GM11168 (cell line): Measurements from ENCODE around the gene PCBP1.
"Not testable (repeated sequence)": the region's sequence is repeated elsewhere in the genome, so short reads cannot be mapped to it uniquely, and the experiment has no call there.

Experiments
- in situ Hi-C: fragments of 300-500 bp; cut with MboI; formaldehyde crosslinking; loops from one replicate; pipeline ENCODE4 v1.12.0; 2022; ENCODE audit warnings: low sequenced_read_pairs; ENCODE audit not compliant: unreplicated experiment

PCBP1 gene

DNA sequence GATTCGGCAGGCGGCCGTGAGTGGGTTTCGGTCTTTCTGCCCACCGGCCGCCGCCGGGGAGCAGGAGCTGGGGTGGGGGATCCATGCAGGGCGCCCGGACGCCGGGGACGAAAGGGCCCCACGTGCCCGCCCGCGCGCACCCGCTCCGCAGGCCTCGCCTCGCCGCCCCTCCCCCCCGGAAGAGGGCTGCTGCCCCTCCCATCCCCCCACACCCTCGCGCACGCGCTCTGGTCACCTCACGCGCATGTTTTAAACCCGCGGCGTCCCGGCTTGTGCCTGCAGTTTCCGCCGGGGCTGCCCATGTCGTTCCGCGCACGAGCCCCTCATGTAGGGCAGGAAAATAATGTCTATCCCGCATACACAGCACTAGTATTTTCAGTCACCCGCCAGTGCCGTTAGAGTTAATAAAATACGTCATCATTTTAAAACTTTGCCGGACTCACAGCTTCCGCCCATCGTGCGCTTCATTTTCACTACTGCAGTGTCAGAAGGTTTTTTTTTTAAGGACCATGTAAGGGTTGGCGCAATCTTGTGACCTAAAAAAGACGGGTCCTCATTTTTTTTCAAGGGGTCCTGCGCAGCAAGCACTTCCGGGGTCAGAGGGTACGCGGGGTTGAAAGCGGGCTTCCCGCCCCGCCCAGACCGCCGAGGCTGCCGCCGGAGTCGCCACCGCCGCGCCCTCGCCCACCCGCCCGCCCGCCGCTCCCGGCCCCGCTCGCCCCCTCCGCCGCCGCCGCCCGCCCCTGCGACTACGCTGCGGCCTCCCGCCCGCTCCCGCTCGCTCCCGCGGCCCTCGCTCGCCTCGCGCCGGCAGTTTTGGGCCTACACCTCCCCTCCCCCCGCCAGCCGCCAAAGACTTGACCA, at the start of gene PCBP1:
PCBP1 (plus strand) TSS at position 640 of the 864 bp plus-strand sequence. CDS start 267 bp downstream, outside the sequence.
- in situ Hi-C loops: no loop called here

DNA sequence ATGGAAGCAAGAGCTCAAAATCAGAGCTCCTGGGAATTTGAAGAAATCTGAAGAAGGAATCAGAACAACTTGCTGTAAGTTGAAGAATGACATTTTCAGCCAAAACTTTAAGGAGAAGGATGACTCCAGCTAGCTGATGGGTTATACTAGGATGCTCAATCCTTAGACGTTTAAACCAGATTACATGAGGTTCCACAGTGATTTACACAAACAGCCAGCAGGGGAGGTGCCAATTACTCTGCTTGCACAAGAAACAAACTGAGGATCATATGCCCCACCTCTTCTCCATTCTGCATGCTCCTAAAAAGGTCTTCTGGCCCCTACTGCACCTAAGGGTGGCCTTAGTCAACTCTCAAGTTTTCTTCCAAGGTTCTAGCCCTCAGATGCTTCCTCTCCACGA, 47.9 kb upstream of the PCBP1 start:
- in situ Hi-C loops: no loop called here

DNA sequence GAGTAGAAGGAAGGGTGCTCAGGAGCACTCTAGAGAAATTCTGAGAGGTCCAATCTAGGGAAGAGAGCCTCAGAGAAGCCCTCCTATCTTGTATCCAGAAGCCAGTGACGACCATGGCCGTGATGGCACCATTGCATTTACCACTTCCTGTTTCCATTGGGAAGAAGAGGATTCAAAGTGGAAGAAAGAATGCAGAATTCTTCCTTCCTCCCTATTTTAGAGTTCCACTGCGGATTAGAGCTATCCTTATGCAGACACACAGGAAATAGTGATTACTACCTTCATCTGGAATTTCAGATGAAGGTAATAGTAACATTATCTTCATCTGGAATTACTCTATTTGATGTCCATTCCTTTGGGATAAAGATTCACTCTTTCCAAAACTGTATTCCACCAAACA, 45.6 kb upstream of the PCBP1 start:
- in situ Hi-C loops: no loop called here

DNA sequence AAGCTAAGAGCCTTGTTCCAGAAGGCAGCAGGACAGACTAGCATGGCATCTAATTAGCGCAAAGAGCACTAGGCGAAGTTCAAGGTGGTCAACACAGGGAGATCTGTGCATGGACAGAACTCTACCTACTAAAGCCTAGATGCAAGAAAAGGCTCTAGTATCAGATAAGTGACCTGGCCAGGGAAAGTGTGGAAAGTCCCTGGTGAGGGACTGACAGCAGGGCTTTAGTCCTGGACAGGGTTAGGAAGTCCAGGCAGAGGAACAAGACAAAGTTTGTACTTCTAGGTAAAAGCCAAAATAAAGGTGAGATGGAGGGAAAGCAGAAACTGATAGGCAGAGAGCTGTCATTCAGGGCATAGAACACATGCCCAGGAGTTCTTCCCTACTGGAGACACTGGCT, 45.0 kb upstream of the PCBP1 start:
- in situ Hi-C loops: no loop called here

DNA sequence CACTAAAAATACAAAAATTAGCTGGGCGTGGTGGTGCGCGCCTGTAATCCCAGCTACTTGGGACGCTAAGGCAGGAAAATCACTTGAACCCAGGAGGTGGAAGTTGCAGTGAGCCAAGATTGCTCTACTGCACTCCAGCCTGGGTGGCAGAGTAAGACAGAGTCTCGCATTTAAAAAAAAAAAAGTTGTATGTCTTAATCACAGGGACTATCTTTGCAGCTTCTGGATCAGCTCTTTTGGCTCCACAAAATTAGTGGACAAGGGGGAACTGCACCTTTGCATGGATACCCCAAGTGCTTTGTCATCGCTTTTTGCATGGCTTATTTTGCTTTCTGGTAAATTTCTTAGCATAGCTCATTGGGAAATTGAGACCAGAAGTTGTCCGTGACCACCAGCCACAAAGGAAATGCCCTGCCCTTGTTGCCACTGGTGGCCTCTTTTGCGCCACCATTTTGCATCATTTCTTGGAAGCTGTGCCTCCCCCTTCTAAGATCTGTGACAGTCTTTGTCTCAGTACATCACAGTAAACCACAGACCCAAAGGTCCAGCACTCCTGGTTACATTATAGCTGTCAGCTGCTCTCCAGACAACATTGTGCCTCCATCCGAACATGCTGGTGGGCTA, 43.9 kb upstream of the PCBP1 start:
- in situ Hi-C loops: no loop called here

DNA sequence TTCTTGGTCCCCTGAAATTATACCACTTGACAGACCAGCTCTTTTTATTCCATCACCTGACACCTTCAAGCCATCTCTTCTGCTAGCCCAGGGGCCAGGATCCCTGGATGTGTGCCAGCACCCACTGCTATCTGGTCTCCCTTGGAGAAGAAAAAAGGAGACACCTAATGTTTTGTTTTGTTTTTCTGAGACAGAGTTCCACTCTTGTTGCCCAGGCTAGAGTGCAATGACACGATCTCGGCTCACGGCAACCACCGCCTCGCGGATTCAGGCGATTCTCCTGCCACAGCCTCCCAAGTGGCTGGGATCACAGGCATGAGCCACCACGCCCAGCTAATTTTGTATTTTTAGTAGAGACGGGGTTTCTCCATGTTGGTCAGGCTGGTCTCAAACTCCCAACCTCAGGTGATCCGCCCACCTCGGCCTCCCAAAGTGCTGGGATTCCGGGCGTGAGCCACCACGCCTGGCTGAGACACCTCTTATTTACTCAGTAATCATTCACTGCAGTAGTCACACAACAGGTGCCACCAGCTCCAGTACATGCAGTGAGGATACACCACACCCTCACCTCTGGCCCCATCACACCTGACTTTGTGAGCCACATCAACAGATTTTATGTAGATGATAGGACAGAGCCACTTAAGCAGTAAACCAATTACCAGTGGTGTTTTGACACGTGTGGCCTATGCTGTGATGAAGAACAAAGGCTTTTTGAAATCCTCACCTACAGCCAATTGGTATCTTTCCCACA, 42.8 kb upstream of the PCBP1 start:
- in situ Hi-C loops: no loop called here

DNA sequence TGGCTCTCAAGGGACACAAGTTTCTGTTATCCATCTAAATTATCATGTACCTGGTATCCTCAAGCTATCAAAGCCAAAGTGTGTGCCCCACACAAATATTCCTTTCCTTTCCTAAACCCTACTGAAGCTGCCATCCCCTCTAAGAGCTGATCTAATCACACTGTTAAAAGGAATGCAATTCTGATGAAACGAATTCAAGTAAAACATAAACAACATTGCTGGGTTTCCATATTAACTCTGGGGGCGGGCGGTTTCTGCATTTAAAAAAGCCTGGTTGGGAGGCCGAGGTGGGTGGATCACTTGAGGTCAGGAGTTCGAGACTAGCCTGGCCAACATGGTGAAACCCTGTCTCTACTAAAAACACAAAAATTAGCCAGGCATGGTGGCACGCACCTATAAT, 41.9 kb upstream of the PCBP1 start:
- in situ Hi-C loops: no loop called here

DNA sequence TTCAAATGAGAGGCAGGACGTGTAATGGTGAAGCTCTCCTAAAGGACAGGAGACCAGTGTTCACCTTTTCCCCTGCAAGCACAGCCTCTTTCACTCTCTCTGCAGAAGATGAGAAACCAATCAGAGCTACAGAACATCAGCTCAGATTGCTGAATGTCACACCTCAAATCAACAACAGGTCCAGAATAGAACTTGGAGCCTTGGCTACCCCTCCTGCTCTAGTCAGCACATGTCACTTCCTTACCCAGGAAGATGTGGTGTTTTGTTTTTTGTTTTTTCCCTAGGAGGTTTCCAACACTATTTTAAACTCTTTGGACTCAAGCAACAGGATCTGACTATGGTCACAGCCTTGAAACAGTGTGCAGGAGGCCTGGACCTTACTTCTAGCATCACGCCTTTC, 41.3 kb upstream of the PCBP1 start:
- in situ Hi-C loops: no loop called here

DNA sequence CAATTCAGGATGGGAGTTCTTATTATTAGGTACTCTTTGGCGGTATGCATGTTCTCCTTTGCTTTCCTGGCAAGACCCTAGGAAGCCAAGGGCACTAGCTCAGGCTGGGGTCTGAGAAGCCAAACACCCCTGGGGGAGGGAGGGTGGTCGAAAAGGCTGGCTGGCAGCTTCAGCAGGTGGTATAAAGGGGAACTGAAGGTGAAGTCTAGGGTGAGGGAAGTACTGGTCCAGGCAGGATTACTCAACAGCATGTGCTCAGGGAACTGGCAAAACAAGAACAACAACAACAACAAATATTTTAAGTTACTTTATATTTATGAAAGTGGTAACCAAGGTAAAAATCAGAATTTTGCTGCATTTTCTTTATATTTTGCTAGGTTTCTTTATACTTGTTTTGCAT, 40.7 kb upstream of the PCBP1 start:
- in situ Hi-C loops: no loop called here

DNA sequence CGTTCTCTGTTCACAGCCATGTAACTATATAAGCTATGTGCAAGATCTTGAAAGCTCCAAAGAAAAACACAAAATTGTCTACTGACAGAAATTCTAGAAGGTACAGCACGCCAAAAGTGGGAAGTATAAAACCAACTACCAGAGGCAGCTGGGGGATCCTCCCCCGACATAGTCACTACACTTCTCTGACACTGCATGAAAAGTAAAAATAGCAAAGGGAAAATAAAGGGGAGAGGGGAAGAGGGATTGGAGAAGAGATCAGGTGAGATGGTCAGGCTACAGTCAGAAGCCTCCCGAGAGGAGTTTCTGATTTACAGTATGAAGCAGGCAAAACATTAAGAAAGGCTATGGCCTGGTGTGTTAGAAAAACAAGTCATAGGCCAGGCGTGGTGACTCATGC, 39.8 kb upstream of the PCBP1 start:
- in situ Hi-C loops: no loop called here

DNA sequence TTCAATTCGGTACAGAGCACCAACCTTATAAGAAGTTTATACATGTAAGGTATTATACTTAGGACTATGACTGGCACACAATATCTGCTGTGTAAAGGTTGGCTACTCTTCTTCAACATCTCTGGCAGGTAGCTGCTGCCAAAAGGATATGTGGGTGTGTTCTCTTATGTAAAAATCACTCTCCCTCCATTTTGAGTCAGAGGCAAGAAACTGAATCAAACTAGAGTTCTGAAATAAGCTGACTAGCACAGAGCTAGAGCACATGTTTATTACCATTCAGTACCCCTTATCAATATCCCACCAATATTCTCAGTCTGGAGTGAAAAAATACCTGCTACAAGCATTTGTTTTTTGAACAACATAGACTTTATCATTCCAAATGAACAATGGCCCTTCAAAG, 38.0 kb upstream of the PCBP1 start:
- in situ Hi-C loops: no loop called here

DNA sequence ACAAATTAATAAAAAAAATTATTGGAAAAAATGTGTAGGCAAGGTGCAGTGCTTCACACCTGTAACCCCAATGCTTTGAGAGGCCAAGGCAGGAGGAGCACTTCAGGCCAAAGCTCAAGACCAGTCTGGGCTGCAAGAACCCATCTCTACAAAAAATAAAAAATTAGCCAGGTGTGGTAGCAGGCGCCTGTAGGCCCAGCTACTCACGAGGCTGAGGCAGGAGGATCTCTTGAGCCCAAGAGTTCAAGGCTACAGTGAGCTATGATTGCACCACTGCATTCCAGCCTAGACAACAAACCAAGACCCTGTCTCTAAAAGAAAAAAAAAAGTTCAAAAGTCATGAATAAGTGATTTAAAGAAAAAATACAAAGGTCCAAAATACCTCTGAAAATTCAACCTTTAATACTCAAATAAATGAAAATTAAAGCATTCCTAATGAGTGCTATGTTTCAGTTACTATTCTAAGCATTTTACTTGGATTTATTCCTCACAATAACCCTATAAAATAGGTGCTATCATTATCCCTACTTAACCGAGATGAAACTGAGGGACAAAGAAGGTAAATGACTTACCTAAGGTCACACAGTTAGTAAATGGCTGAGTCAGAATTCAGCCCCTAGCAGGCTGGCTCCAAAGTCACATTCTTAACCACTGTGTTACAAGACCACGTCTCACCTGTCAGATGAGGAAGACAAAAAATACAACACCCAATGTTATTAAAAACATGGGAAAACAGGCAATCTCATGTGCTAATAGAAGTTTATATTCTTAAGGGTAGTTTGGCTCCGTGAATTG, 36.4 kb upstream of the PCBP1 start:
- in situ Hi-C loops: no loop called here

DNA sequence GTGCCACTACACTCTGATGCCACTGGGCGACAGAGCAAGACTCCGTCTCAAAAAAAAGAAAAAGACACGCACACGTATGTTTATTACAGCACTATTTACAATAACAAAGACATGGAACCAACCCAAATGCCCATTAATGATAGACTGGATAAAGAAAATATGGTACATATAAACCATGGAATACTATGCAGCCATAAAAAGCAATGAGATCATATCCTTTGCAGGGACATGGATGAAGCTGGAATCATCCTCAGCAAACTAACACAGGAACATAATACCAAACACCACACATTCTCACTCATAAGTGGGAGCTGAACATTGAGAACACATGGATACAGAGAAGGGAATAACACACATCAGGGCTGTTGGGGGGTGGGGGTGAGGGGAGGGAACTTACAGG, 32.0 kb upstream of the PCBP1 start:
- in situ Hi-C loops: not testable (repeated sequence)

DNA sequence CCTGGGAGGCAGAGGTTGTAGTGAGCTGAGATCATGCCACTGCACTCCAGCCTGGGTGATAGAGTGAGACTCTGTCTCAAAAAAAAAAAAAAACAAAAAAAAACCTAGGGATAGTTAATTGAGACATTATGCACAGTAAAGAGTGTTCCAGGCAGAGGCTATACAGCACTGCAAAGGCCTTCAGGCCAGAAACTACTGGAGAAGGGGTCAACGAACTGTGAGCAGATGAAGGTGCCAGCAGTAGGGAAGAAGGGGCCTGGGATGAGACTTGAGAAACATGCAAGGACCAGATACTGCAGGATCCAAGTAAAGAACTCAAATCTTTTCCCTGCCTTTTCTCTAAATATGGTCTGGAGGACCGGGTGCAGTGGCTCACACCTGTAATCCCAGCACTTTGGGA, 26.0 kb upstream of the PCBP1 start:
- in situ Hi-C loops: no loop called here

DNA sequence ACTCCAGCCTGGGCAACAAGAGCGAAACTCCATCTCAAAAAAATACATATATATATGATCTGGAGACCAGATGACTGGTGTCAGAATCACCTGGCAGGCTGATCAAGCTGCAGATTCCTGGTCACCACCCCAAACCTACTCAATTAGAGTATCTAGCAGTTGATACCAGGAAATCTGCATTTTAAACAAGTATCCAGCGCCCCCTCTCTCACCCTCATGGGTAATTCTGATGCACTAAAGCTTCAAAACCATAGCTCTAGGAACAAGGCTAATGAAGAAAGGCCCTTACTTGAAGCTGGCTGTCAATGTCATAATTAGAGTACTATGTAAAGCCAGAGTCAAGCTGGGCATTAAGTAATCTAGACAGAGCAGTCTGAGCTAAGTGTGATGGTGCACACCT, 25.0 kb upstream of the PCBP1 start:
- in situ Hi-C loops: no loop called here

DNA sequence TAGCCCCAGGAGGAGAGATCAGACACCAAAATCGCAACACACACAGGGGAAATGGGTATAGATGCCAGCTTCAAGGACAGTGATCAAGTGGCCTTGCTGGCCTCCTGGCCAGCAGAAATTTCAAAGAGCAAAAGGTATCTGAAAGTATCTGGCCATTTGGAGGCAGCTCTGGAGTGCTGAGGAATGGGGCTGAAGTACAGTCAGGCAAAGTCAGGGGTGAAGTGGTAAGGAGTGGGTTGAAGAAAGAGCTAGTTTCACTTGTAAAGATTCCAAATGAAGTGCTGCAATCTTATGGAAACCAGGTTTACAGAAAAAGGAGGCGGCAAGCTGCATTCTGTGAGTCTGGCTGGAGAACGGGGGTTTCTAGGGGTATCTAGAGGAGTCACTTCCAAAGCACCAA, 19.2 kb upstream of the PCBP1 start:
- in situ Hi-C loops: no loop called here

DNA sequence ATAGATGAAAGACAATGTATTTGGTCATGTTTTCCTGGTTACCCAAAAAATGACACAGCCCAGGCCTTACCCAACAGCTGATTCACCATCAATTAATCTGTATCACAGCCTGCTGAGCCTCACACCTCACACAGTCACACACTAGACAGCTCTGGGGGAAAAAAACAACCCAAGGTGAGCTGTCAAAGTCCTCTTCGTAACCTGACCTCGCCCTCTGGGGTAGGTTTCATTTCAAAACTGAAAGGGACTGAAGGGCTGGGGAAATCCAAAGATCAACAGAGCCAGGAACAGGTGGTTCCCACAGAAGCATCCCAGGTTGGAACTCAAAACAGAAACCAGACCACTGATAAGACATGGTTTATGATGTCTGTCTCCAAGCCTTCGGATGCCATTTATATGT, 18.2 kb upstream of the PCBP1 start:
- in situ Hi-C loops: no loop called here

DNA sequence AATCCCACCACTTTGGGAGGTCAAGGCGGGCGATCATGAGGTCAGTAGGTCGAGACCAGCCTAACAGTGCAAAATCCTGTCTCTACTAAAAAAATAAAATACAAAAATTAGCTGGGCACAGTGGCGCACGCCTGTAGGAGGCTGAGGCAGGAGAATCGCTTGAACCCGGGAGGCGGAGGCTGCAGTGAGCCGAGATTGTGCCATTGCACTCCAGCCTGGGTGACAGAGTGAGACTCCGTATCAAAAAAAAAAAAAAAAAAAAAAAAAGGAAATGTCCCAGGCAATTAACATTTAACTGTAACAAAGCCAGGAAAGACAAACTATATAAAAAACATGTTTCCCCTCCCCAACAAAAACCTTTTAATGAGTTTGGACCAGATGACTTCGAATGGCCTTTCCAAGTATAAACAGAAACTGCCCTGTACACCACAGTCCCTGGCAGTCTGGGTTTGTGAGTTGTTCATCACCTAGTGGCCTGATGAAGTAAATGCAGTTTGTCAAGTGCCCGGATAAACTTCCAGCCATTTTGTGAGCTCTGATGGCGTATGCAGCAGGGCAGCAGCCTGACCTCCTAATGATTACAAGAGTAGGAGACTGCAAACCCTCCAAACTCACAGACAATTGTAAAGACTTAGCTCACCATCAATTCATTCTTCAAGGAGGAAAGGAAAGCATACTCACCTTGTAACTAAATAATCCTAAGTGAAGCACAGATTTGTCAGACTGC, 16.6 kb upstream of the PCBP1 start:
- in situ Hi-C loops: loop anchor here (10.0 kb wide), 1 partner anchor 156 kb away; the partner anchor contains the start of gene MXD1

DNA sequence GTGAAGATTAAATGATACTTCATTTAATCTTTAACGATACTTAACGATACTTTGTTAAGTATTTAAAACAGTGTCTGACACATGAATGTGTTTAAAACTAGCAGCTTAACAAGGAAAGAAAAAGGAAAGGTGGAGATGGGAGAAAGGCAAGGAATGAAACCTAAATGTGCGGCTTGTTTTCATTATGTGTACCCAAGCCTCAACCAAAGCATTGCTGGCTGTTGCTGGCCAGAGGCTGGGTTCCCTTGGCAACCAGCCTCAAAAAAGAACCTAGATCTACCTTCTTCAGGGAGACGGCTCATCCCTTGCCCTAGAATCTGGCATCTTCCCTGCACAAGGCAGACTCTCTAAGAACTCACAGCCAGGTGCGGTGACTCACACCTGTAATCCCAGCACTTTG, 13.8 kb upstream of the PCBP1 start:
- in situ Hi-C loops: loop anchor here (10.0 kb wide), 1 partner anchor 159 kb away; the partner anchor contains the start of gene MXD1

DNA sequence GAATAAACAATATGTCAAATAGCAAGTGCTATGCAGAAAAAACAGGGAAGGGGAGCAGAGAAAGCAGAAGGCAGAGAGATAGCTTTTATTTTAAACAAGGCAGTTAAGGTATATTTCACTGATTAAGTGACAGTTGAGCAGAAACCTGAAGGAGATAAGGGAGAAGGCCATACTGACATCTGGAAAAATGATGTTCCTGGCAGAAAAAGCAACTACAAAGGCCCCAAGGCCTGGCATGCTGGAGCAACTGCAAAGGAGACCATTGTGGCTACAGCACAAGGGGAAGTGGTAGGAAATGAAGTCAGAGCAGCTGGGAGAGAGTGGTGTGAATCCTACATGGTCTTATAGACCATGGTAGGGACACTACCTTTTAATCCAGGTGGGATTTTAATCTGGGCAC, 8.9 kb upstream of the PCBP1 start:
- in situ Hi-C loops: loop anchor here (10.0 kb wide), 1 partner anchor 164 kb away; the partner anchor contains the start of gene MXD1
